Body of pancreas (tissue), 4 donors: ENCODE results near the gene VWA2.

Source experiments
- POLR2A ChIP-seq, 3 donors: fragments of 450-650 bp; IDR thresholded peaks; one replicate each; pipeline ENCODE4 v1.6.1; 2016; ENCODE audit warnings: antibody characterized with exemption in 3 of 3, mild to moderate bottlenecking in 2 of 3
- TF ChIP-seq, protein P1 (sequence below), 7 experiments: fragments of 450-650 bp in 4 of 7; fragments of 200-600 bp in 3 of 7; sonication (generic) in 3 of 7; IDR thresholded peaks; one replicate each; pipeline ENCODE4 v1.5.1; 2016 to 2019; ENCODE audit warnings: antibody characterized with exemption in 7 of 7

DNA sequence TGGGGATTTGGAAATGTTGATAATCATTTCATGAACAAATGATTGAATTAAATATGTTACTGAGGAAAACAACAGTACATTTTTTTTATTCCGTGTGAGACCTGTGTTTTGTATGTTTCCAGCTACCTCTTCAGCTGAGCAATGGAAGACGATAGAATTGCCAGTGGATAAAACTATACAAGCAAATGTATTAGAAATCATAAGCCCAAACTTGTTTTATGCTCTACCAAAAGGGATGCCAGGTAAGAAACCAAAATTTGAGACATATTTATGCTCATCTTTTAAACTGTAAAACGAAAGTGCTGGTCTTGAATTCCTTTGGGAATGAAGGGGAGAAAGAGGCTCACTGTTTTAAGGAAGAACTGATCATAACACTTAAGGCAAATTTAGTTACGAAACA lies 17.8 kb upstream of the VWA2 start:
- TF ChIP-seq, protein P1, sequence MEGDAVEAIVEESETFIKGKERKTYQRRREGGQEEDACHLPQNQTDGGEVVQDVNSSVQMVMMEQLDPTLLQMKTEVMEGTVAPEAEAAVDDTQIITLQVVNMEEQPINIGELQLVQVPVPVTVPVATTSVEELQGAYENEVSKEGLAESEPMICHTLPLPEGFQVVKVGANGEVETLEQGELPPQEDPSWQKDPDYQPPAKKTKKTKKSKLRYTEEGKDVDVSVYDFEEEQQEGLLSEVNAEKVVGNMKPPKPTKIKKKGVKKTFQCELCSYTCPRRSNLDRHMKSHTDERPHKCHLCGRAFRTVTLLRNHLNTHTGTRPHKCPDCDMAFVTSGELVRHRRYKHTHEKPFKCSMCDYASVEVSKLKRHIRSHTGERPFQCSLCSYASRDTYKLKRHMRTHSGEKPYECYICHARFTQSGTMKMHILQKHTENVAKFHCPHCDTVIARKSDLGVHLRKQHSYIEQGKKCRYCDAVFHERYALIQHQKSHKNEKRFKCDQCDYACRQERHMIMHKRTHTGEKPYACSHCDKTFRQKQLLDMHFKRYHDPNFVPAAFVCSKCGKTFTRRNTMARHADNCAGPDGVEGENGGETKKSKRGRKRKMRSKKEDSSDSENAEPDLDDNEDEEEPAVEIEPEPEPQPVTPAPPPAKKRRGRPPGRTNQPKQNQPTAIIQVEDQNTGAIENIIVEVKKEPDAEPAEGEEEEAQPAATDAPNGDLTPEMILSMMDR (IDR thresholded peaks at IDR 0.05), result no peak
- no peak for TF ChIP-seq POLR2A (IDR thresholded peaks at IDR 0.05)
